AG04450 (cell line): ENCODE measurements around the gene NSUN7. TPM values are rescaled to one million over a fixed set of nuclear protein-coding genes. Genes with fewer than 3 reads are reported as not detected.
"Not testable (repeated sequence)": the region's sequence is repeated elsewhere in the genome, so short reads cannot be mapped to it uniquely, and the experiment has no call there.

Source experiments
- CTCF ChIA-PET: fragments of 300-600, 350-600 bp; formaldehyde crosslinking; extraction: SDS; loops from one replicate; lab custom pipeline; 2022; ENCODE audit warnings: antibody characterized with exemption, inconsistent platforms; lab: Charles Lee
- POLR2A ChIA-PET: fragments of 350-600 bp; formaldehyde crosslinking; extraction: SDS; loops from one replicate; lab custom pipeline; 2021; ENCODE audit warnings: antibody characterized with exemption, inconsistent platforms; lab: Yijun Ruan, JAX
- DNase-seq: peaks from one replicate; pipeline ENCODE4 v3.0.0-alpha.2; 2011; ENCODE audit warnings: low read depth, low spot score
- H3K27ac ChIP-seq: one replicate; pipeline ENCODE4 v1.5.1; 2012; ENCODE audit warnings: low read depth, low read length, control low read depth
- H3K27me3 ChIP-seq: one replicate; pipeline ENCODE4 v1.6.0; 2012; ENCODE audit warnings: low read length; ENCODE audit not compliant: control insufficient read depth, insufficient read depth
- H3K4me3 ChIP-seq: 2 replicates; pipeline ENCODE4 v1.5.1; 2011; ENCODE audit warnings: mild to moderate bottlenecking, low read depth, low read length, control low read depth
- H3K9me3 ChIP-seq: 2 replicates; pipeline ENCODE4 v1.5.1; 2012; ENCODE audit warnings: low read length; ENCODE audit not compliant: control insufficient read depth, insufficient read depth
- polyA plus RNA-seq: library from polyadenylated mRNA; depleted of rRNA; stranded (reverse); fragments of >200 nt; gene quantifications from 2 replicates; pipeline ENCODE4 v1.2.3, GENCODE V29; 2011
- TF ChIP-seq, protein P1 (sequence below): IDR thresholded peaks from 2 replicates; pipeline ENCODE4 v1.5.1; 2011; ENCODE audit warnings: low read depth, low read length, control low read depth, inconsistent platforms

NSUN7 gene
- polyA plus RNA-seq, 1 experiment, result 0.11 TPM

DNA sequence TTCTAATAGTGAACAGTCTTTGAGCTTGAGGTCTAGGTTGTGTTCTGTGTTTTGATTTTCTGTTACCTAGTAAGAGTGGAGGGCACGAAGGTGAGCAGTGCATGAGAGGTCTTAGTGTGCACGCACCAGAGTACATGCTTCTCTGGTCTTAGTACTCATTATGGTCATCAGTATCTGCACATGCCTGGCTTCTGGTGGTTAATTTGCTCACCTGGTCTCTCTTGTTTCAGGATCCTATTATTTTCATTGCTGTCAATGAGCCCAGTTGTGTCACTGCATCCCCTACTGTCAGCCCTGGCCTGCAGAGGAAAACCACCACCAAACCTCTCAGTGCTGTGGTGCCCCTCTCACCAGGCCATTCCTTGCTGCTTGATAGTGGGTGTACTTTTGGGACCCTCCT is 54.8 kb downstream of the NSUN7 start:
- CTCF ChIA-PET, result no interaction called here
- TF ChIP-seq, protein P1, sequence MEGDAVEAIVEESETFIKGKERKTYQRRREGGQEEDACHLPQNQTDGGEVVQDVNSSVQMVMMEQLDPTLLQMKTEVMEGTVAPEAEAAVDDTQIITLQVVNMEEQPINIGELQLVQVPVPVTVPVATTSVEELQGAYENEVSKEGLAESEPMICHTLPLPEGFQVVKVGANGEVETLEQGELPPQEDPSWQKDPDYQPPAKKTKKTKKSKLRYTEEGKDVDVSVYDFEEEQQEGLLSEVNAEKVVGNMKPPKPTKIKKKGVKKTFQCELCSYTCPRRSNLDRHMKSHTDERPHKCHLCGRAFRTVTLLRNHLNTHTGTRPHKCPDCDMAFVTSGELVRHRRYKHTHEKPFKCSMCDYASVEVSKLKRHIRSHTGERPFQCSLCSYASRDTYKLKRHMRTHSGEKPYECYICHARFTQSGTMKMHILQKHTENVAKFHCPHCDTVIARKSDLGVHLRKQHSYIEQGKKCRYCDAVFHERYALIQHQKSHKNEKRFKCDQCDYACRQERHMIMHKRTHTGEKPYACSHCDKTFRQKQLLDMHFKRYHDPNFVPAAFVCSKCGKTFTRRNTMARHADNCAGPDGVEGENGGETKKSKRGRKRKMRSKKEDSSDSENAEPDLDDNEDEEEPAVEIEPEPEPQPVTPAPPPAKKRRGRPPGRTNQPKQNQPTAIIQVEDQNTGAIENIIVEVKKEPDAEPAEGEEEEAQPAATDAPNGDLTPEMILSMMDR, result no peak
- Histone ChIP-seq H3K27ac (no peak overlapping the region), H3K9me3 (no peaks in the 10 kb centered on the region), H3K4me3 (no peak overlapping the region), H3K27me3 (no peaks in the 10 kb centered on the region)
- no peak for DNase-seq
- POLR2A ChIA-PET, result no interaction called here

DNA sequence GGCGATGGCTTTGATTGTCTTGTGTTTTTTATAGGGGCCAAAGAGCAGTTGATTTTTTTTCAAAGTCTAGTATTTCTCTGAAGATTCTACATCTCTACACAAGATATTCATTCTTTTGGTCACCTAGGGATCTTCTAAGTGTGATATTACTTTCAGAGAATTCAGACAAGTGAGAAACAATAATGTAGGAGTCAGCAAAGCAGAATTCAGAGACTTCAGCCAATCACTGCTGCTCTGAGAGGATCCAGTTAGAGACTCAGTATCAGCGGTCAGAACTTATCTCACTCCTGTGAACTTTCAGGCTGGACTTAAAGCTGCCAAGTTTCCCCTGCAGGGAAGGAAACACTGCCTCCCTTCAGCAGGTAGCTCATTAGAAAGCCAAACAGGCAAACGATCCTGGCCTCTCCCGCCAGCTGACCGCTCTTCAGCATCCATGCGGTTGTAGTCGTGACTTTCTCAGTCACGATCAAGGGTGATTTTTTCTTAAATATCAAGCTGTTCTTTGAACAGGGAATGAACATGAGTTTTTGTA is 59.2 kb downstream of the NSUN7 start:
- Histone ChIP-seq H3K9me3 (no peaks in the 10 kb centered on the region), H3K27ac (no peak overlapping the region), H3K4me3 (no peak overlapping the region), H3K27me3 (no peaks in the 10 kb centered on the region)
- DNase-seq, result no peak
- ChIA-PET CTCF (no interaction called here), POLR2A (no interaction called here)
- TF ChIP-seq, protein P1, result no peak

DNA sequence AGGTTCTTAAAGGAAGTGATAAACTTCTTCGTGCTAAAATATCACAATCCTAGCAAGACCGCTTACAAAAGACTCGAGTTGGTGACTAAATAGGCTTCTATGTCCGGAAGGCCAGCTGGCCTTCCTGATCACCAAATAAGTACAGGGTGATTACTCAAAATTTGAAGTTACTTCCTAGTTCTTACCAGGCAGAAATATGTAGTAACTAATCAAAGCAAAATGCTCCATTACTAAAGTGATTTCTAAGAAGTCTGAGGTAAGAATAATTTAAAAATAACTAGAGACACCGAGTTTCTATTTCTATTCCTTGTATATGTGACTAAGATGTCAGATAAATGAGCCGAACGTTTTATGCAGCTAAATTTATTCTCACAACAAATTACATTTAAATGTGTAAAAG is 62.2 kb downstream of the NSUN7 start:
- Histone ChIP-seq H3K4me3 (no peak overlapping the region), H3K9me3 (no peaks in the 10 kb centered on the region), H3K27me3 (no peaks in the 10 kb centered on the region), H3K27ac (no peak overlapping the region)
- no peak for DNase-seq
- POLR2A ChIA-PET, result no interaction called here
- TF ChIP-seq, protein P1, result no peak
- CTCF ChIA-PET, result interaction anchor here (0.7 to 1.0 kb wide), 2 partner anchors 29 to 86 kb away, joined by 3 to 4 read pairs; no protein-coding TSS in a partner anchor

DNA sequence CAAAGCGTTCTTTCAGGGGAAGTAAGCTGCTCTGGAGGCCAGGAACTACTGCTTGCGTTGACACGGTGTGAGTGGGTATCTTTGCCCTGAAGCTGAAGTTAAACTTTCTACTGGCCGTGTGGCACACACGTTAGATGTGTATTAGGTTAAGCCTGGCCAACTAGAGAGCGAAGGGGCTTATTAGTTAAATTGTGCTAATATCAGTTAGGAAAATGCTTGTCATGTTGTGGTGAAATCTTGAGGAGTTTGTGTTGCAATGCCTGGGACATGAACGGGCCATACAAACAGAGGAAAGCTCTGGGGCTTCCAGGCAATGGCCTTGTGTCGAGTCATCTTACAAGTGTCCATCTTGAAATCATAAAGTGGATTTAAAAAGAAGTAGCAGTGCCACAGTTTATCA is 62.6 kb downstream of the NSUN7 start:
- DNase-seq, result no peak
- Histone ChIP-seq H3K27me3 (no peaks in the 10 kb centered on the region), H3K27ac (no peak overlapping the region), H3K4me3 (no peak overlapping the region), H3K9me3 (no peaks in the 10 kb centered on the region)
- CTCF ChIA-PET, result interaction anchor here (0.6 to 1.0 kb wide), 3 partner anchors 29 to 663 kb away, joined by 3 to 4 read pairs (median 3); no protein-coding TSS in a partner anchor
- TF ChIP-seq, protein P1, result no peak
- POLR2A ChIA-PET, result no interaction called here

DNA sequence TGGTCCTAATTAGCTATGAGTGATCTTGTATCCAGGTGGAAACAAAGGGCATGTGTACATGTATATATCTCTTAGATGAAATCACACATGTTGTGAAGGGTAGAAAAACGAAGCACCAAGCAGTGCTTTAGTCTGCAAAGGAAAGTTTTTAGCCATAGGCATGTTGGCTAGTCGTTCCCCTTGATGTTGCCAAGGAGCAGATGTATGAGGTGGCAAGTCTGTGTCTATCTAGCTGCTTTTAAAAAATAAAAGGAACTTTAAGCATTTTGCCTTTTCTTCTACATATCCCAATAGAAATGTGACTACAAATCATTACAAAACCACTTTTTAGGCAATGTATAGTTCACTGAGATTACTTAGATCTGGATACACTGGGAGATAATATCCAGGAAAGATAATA is 63.1 kb downstream of the NSUN7 start:
- POLR2A ChIA-PET, result no interaction called here
- H3K27ac ChIP-seq, result no peak overlapping the region
- TF ChIP-seq, protein P1, result no peak
- no peaks in the 10 kb centered on the region for H3K9me3 ChIP-seq
- H3K4me3 ChIP-seq, result no peak overlapping the region
- no peak for DNase-seq
- no peaks in the 10 kb centered on the region for H3K27me3 ChIP-seq
- CTCF ChIA-PET, result interaction anchor here (0.6 to 1.0 kb wide), 3 partner anchors 28 to 663 kb away, joined by 3 to 7 read pairs (median 4); no protein-coding TSS in a partner anchor

DNA sequence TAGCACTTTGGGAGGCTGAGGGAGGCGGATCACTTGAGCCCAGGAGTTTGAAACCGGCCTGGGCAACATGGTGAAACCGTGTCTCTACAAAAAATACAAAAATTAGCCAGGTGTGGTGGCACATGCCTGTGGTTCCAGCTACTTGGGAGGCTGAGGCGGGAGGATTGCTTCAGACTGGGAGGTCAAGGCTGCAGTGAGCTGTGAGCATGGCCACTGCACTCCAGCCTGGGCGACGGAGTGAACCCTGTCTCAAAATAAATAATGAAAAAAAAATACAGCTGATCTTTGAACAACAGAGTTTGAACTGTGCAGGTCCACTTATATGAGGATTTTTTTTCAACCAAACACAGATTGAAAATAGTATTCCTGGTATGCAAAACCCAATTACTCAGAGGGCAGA is 67.4 kb downstream of the NSUN7 start:
- H3K9me3 ChIP-seq, H3K27ac ChIP-seq, POLR2A ChIA-PET, CTCF ChIA-PET, DNase-seq, H3K27me3 ChIP-seq, H3K4me3 ChIP-seq: not testable (repeated sequence)
